ENCODE measurements around the gene RNF34.

DNA sequence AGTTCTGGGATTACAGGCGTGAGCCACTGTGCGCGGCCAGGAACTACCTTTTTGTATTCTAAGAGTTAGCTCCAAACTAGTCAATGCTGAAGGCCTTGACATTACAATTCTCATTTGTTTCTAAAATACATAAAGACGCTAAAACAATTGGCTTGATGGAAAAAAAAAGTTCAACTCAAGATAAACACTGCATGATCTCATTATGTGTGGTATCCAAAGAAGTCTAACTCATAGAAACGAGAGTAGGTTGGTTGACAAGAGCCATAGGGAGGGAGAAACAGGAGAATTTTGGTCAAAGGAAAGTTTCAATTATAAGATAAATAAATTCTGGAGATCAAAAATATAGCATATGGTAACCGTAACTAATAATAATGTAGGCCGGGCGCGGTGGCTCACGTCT lies 20.0 kb upstream of the RNF34 start:
- TF ChIP-seq POLR2A (IDR thresholded peaks at IDR 0.05) (no peak), CTCF (IDR thresholded peaks at IDR 0.05 in 8 of 11, conservative IDR thresholded peaks at IDR 0.05 in 3 of 11) (no peak), POLR2AphosphoS5 (IDR thresholded peaks at IDR 0.05) (no peak)

All from spleen (tissue), 7 donors.